Sigmoid colon (tissue), 7 donors: Measurements from ENCODE around the gene RAB3C. TPM values are rescaled to one million over a fixed set of nuclear protein-coding genes. Genes with fewer than 3 reads are reported as not detected.

Experiments used
- DNase-seq: peaks from one replicate; pipeline ENCODE4 v3.0.0-alpha.2; 2019
- H3K27ac ChIP-seq, 4 donors: fragments of 200-600 bp; sonication (generic); one replicate each; pipeline ENCODE4 v1.5.1; 2016 to 2019; ENCODE audit warnings: mild to moderate bottlenecking in 1 of 4
- H3K27me3 ChIP-seq, 3 donors: fragments of 200-600 bp; sonication (generic); one replicate each; pipeline ENCODE4 v1.5.1; 2019; ENCODE audit warnings: mild to moderate bottlenecking in 1 of 3
- H3K36me3 ChIP-seq, 4 donors: fragments of 200-600 bp; sonication (generic); one replicate each; pipeline ENCODE4 v1.5.1; 2016 to 2019
- H3K4me1 ChIP-seq, 4 donors: fragments of 200-600 bp; sonication (generic); one replicate each; pipeline ENCODE4 v1.5.1; 2017 to 2019
- H3K4me3 ChIP-seq, 4 donors: fragments of 200-600 bp; sonication (generic); one replicate each; pipeline ENCODE4 v1.5.1; 2017 to 2019; ENCODE audit warnings: mild to moderate bottlenecking in 2 of 4, moderate library complexity in 1 of 4
- H3K9me3 ChIP-seq, 4 donors: fragments of 200-600 bp in 3 of 4; sonication (generic) in 3 of 4; one replicate each; pipeline versions ENCODE4 v1.5.1 to v1.6.1; 2013 to 2019
- CTCF ChIP-seq, 4 experiments: fragments of 450-650 bp in 3 of 4; fragments of 200-600 bp in 1 of 4; IDR thresholded peaks; one replicate each; pipeline ENCODE4 v1.5.1; 2016 to 2019; ENCODE audit warnings: antibody characterized with exemption in 4 of 4, mild to moderate bottlenecking in 3 of 4, moderate library complexity in 2 of 4
- EP300 ChIP-seq, 4 donors: sonication (generic); formaldehyde crosslinking; IDR thresholded peaks; one replicate each; pipeline ENCODE4 v1.6.1; 2017; ENCODE audit warnings: antibody characterized with exemption in 4 of 4
- POLR2A ChIP-seq, 2 donors: fragments of 450-650 bp; IDR thresholded peaks; one replicate each; pipeline ENCODE4 v1.6.1; 2016; ENCODE audit warnings: antibody characterized with exemption in 2 of 2, mild to moderate bottlenecking in 2 of 2, moderate library complexity in 2 of 2
- POLR2AphosphoS5 ChIP-seq, 4 donors: sonication (generic); formaldehyde crosslinking; IDR thresholded peaks; one replicate each; pipeline ENCODE4 v1.6.1; 2017; ENCODE audit warnings: antibody characterized with exemption in 4 of 4
- WGBS, 2 donors: extraction: QIAGEN DNeasy Blood & Tissue Kit; methylation state at CpG; one replicate each; pipeline ENCODE4 v1.1.7; 2013; 5-methylcytosine and 5-hydroxymethylcytosine counted together
- intact Hi-C: fragments of 100-400 bp; cut with DNase I; formaldehyde crosslinking; loops from one replicate; pipeline ENCODE4 v1.15.1; 2023
- polyA plus RNA-seq, 3 donors: library from polyadenylated mRNA; stranded (reverse); fragments of 200-250 nt; gene quantifications; one replicate each; pipeline ENCODE4 v1.2.3, GENCODE V29; 2013
- total RNA-seq, 4 donors: library from RNA; depleted of rRNA; stranded (reverse); fragments of >200 nt; gene quantifications; one replicate each; pipeline ENCODE4 v1.1.0, GENCODE V29; 2016
- donor health status: healthy with polysubstance abuse.
- donor health status: Bipolar disorder and iron deficiency.
- donor health status: healthy.

Gene RAB3C
- total and polyA plus RNA-seq, 7 donors = under 0.01 to 17.6 (median 2.4) TPM; not detected in 1

GRCh38 chr5:58711965-58712364, 129.1 kb downstream of the RAB3C start:
- 88 to 93% methylated on average over 5 of the region's 5 CpGs for WGBS, 2 donors
- Histone ChIP-seq H3K27ac (no peak overlapping the region), H3K27me3 (no peaks in the 10 kb centered on the region), H3K9me3 (peaks cover 0 to 4% (median 0%) of the 10 kb centered on the region in 4 donors), H3K36me3 (no peaks in the 10 kb centered on the region), H3K4me3 (no peak overlapping the region), H3K4me1 (no peaks in the 10 kb centered on the region)
- intact Hi-C loops = no loop called here
- no peak for TF ChIP-seq EP300 (IDR thresholded peaks at IDR 0.05)
- no peak for TF ChIP-seq POLR2AphosphoS5 (IDR thresholded peaks at IDR 0.05)
- TF ChIP-seq POLR2A (IDR thresholded peaks at IDR 0.05) = no peak
- no peak for TF ChIP-seq CTCF (IDR thresholded peaks at IDR 0.05)
- no peak for DNase-seq

- Histone ChIP-seq H3K4me1 (no peaks in the 10 kb centered on the region), H3K27ac (no peak overlapping the region), H3K36me3 (no peaks in the 10 kb centered on the region), H3K9me3 (peaks cover 0 to 4% (median 0%) of the 10 kb centered on the region in 4 donors), H3K27me3 (no peaks in the 10 kb centered on the region), H3K4me3 (no peak overlapping the region)
- WGBS, 2 donors = 92 to 95% methylated on average over 1 of the region's 1 CpG
- DNase-seq = no peak
- intact Hi-C loops = no loop called here
- TF ChIP-seq POLR2A (IDR thresholded peaks at IDR 0.05) = no peak
These were observed 131.2 kb downstream of the RAB3C start for GRCh38 chr5:58714046-58714445.

- WGBS, 2 donors = 90 to 91% methylated on average over 2 of the region's 2 CpGs
- Histone ChIP-seq H3K9me3 (peaks cover 0 to 4% (median 0%) of the 10 kb centered on the region in 4 donors), H3K36me3 (no peaks in the 10 kb centered on the region), H3K27ac (no peak overlapping the region), H3K27me3 (no peaks in the 10 kb centered on the region), H3K4me1 (no peaks in the 10 kb centered on the region), H3K4me3 (no peak overlapping the region)
- no peak for DNase-seq
- intact Hi-C loops = no loop called here
- no peak for TF ChIP-seq CTCF (IDR thresholded peaks at IDR 0.05)
- no peak for TF ChIP-seq POLR2A (IDR thresholded peaks at IDR 0.05)
These were observed 133.3 kb downstream of the RAB3C start for GRCh38 chr5:58715997-58716656.

- intact Hi-C loops = no loop called here
- Histone ChIP-seq H3K27me3 (no peaks in the 10 kb centered on the region), H3K36me3 (no peaks in the 10 kb centered on the region), H3K27ac (no peak overlapping the region), H3K9me3 (peaks cover 0 to 4% (median 0%) of the 10 kb centered on the region in 4 donors), H3K4me3 (no peak overlapping the region), H3K4me1 (no peaks in the 10 kb centered on the region)
- 87 to 88% methylated on average over 5 of the region's 5 CpGs for WGBS, 2 donors
- no peak for TF ChIP-seq EP300 (IDR thresholded peaks at IDR 0.05)
- TF ChIP-seq POLR2A (IDR thresholded peaks at IDR 0.05) = no peak
- TF ChIP-seq POLR2AphosphoS5 (IDR thresholded peaks at IDR 0.05) = no peak
- no peak for TF ChIP-seq CTCF (IDR thresholded peaks at IDR 0.05)
- DNase-seq = no peak
These were observed 133.8 kb downstream of the RAB3C start for GRCh38 chr5:58716713-58717112.

GRCh38 chr5:58717303-58718007, 134.6 kb downstream of the RAB3C start:
- Histone ChIP-seq H3K4me1 (no peaks in the 10 kb centered on the region), H3K27ac (no peak overlapping the region), H3K4me3 (no peak overlapping the region), H3K36me3 (no peaks in the 10 kb centered on the region), H3K27me3 (no peaks in the 10 kb centered on the region), H3K9me3 (peaks cover 0 to 4% (median 0%) of the 10 kb centered on the region in 4 donors)
- TF ChIP-seq POLR2AphosphoS5 (IDR thresholded peaks at IDR 0.05) (no peak), POLR2A (IDR thresholded peaks at IDR 0.05) (no peak), CTCF (IDR thresholded peaks at IDR 0.05) (no peak), EP300 (IDR thresholded peaks at IDR 0.05) (no peak)
- intact Hi-C loops = no loop called here
- 65 to 66% methylated on average over 5 of the region's 5 CpGs for WGBS, 2 donors
- DNase-seq = no peak
